ENCODE data around the gene ASIC5.
"Not testable (repeated sequence)": the region's sequence is repeated elsewhere in the genome, so short reads cannot be mapped to it uniquely, and the experiment has no call there.

Gene ASIC5

DNA sequence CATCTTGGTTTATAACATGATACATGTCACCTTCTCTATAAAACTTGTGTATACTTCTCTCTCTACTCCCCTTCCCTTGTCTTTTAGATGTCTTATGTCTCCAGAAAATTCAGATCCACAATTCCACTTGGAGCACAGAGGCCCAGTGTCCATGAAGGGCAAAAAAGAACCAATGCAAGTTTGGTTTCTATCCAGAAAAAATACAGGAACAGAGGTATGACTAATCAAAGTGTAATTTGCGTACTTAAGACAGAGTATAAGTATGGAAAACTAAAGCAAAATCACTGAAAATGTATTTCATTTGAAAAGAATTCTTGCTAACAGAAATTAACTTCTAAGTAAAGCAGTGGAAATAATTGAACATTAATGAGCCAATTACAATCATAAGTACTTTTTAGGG, 61.1 kb downstream of the ASIC5 start:
- no peak overlapping the region for H3K4me3 ChIP-seq (ENCODE audit: insufficient read length, low read depth)
- TF ChIP-seq YY1 (IDR thresholded peaks at IDR 0.05; ENCODE audit: insufficient read depth, insufficient read length) = no peak
- TF ChIP-seq SUZ12 (IDR thresholded peaks at IDR 0.05; ENCODE audit: extremely low read depth, insufficient read depth, insufficient read length) = no peak
- no peak for TF ChIP-seq ZNF274 (IDR thresholded peaks at IDR 0.05; ENCODE audit: low read depth, low read length)
- no peaks in the 10 kb centered on the region for H3K9me3 ChIP-seq (ENCODE audit: insufficient read depth, low read length)
- H3K36me3 ChIP-seq (ENCODE audit: insufficient read depth, insufficient read length, low read length) = no peaks in the 10 kb centered on the region
- no peaks in the 10 kb centered on the region for H3K27me3 ChIP-seq (ENCODE audit: insufficient read depth, insufficient read length)
- H3K4me1 ChIP-seq (ENCODE audit: insufficient read depth, insufficient read length) = no peaks in the 10 kb centered on the region
- no peak for DNase-seq (ENCODE audit: low read depth, low spot score)
- no peak overlapping the region for H3K9ac ChIP-seq (ENCODE audit: insufficient read length, low read depth)

DNA sequence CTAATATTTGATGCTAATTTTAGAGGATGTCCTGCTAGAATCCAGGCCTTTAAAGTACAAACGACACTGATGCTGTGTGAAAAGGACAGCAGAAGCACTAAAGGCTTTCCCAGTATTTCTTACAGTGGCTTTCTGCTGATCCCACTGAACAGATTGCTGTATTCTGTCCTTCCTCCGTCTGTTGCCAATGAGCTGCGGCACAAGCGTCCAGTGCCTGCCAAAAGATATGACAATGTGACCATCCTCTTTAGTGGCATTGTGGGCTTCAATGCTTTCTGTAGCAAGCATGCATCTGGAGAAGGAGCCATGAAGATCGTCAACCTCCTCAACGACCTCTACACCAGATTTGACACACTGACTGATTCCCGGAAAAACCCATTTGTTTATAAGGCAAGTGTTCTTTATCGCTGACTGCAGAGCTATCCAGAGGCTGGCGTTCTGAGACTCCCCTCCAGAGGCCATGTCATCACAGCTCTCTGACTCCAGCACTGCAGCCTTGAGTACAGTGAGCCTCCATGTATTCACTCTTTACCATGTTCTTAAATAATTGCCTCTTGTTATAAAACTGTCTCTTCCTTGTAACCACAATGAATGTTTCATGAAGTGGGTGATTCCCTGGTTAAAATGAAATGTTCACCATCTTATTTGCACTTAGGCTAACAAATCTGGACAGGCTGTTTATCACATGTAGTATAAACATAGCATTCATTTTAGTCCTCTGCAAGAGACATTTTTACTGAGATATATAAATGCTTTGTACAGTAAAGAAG, 63.7 kb downstream of the ASIC5 start:
- H3K27me3 ChIP-seq (ENCODE audit: insufficient read depth, insufficient read length) = no peaks in the 10 kb centered on the region
- H3K9ac ChIP-seq (ENCODE audit: insufficient read length, low read depth) = no peak overlapping the region
- no peaks in the 10 kb centered on the region for H3K4me1 ChIP-seq (ENCODE audit: insufficient read depth, insufficient read length)
- DNase-seq (ENCODE audit: low read depth, low spot score) = no peak
- no peaks in the 10 kb centered on the region for H3K9me3 ChIP-seq (ENCODE audit: insufficient read depth, low read length)
- H3K4me3 ChIP-seq (ENCODE audit: insufficient read length, low read depth) = no peak overlapping the region
- no peaks in the 10 kb centered on the region for H3K36me3 ChIP-seq (ENCODE audit: insufficient read depth, insufficient read length, low read length)
- TF ChIP-seq SUZ12 (IDR thresholded peaks at IDR 0.05; ENCODE audit: extremely low read depth, insufficient read depth, insufficient read length) (no peak), ZNF274 (IDR thresholded peaks at IDR 0.05; ENCODE audit: low read depth, low read length) (no peak), YY1 (IDR thresholded peaks at IDR 0.05; ENCODE audit: insufficient read depth, insufficient read length) (no peak)

DNA sequence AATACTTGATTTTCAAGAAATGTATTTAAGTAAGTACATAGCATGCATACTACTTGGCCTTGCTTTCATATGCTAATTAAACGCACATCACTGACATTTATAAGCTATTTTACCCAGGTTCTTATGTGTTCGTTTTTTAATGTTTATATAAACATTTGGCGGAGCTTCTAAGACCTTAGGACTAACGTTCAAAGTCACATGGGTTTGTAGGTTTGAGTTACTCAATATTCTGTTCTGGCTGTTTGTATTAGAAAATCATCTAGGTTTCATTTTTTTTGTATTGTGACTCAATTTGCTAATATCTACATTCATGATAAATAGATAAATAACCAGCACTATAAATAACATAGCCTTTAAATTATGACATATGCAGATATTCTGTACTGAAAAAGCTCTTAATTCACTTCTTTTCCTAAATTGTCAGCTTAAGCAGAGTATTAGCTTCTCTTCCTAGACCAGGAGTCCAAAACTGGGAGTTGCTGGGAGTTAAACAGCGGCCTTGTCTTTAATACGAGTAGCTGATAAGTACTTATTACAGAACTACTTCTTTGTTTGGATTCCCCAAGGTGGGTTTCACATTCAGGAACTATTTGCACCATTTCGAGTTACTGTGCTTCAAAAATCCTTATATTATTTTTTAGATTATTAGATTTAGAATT, 65.3 kb downstream of the ASIC5 start:
- Histone ChIP-seq H3K36me3 (ENCODE audit: insufficient read depth, insufficient read length, low read length) (no peaks in the 10 kb centered on the region), H3K27me3 (ENCODE audit: insufficient read depth, insufficient read length) (no peaks in the 10 kb centered on the region), H3K4me1 (ENCODE audit: insufficient read depth, insufficient read length) (no peaks in the 10 kb centered on the region), H3K9me3 (ENCODE audit: insufficient read depth, low read length) (no peaks in the 10 kb centered on the region), H3K9ac (ENCODE audit: insufficient read length, low read depth) (no peak overlapping the region), H3K4me3 (ENCODE audit: insufficient read length, low read depth) (no peak overlapping the region)
- DNase-seq (ENCODE audit: low read depth, low spot score) = no peak
- no peak for TF ChIP-seq ZNF274 (IDR thresholded peaks at IDR 0.05; ENCODE audit: low read depth, low read length)
- no peak for TF ChIP-seq YY1 (IDR thresholded peaks at IDR 0.05; ENCODE audit: insufficient read depth, insufficient read length)
- TF ChIP-seq SUZ12 (IDR thresholded peaks at IDR 0.05; ENCODE audit: extremely low read depth, insufficient read depth, insufficient read length) = no peak

DNA sequence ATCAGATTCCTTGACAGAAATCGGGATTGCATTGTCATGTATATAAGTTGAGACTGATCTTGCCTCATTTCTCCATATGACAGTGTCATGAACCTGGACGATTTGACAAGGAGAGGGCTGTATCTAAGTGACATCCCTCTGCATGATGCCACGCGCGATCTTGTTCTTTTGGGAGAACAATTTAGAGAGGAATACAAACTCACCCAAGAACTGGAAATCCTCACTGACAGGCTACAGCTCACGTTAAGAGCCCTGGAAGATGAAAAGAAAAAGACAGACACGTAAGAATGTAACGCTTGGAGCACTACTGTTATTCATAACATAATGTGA, 66.3 kb downstream of the ASIC5 start:
- no peaks in the 10 kb centered on the region for H3K27me3 ChIP-seq (ENCODE audit: insufficient read depth, insufficient read length)
- DNase-seq (ENCODE audit: low read depth, low spot score) = no peak
- no peaks in the 10 kb centered on the region for H3K9me3 ChIP-seq (ENCODE audit: insufficient read depth, low read length)
- H3K9ac ChIP-seq (ENCODE audit: insufficient read length, low read depth) = no peak overlapping the region
- no peaks in the 10 kb centered on the region for H3K4me1 ChIP-seq (ENCODE audit: insufficient read depth, insufficient read length)
- H3K4me3 ChIP-seq (ENCODE audit: insufficient read length, low read depth) = no peak overlapping the region
- TF ChIP-seq SUZ12 (IDR thresholded peaks at IDR 0.05; ENCODE audit: extremely low read depth, insufficient read depth, insufficient read length) = no peak
- TF ChIP-seq ZNF274 (IDR thresholded peaks at IDR 0.05; ENCODE audit: low read depth, low read length) = no peak
- no peak for TF ChIP-seq YY1 (IDR thresholded peaks at IDR 0.05; ENCODE audit: insufficient read depth, insufficient read length)
- no peaks in the 10 kb centered on the region for H3K36me3 ChIP-seq (ENCODE audit: insufficient read depth, insufficient read length, low read length)

DNA sequence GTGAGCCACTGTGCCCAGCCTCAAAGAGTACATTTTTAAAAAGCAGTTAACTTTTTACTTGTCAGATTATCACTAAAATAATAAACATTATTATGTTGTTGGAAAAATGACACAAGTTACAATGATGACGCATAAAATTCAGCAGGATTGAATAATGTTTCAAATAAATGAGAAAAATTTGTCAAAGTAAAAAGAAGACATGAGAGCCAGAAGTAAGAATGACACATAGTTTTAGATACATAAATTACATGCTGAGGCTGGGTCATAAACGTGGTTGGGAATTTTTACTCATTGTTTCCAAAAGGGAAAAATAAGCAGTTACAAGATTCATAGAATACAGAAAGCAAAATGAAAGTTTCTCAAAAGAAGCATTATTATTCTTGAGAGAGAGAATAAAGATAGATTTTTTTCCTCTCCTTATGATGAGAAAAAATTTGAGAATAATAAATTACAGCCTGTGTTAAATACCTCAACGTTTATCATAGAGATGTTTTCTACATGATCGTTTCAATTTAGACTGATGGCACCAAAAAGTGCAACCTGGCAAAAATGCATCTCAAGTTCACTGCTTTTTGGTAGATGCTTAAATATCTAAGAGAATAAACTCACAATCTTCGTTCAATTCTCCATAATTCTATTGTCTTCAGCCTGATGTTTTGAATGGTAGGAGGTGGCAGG, 66.8 kb downstream of the ASIC5 start:
- Histone ChIP-seq H3K27me3 (ENCODE audit: insufficient read depth, insufficient read length) (no peaks in the 10 kb centered on the region), H3K36me3 (ENCODE audit: insufficient read depth, insufficient read length, low read length) (no peaks in the 10 kb centered on the region), H3K9ac (ENCODE audit: insufficient read length, low read depth) (no peak overlapping the region), H3K4me3 (ENCODE audit: insufficient read length, low read depth) (no peak overlapping the region), H3K9me3 (ENCODE audit: insufficient read depth, low read length) (no peaks in the 10 kb centered on the region), H3K4me1 (ENCODE audit: insufficient read depth, insufficient read length) (no peaks in the 10 kb centered on the region)
- TF ChIP-seq SUZ12 (IDR thresholded peaks at IDR 0.05; ENCODE audit: extremely low read depth, insufficient read depth, insufficient read length) = no peak
- TF ChIP-seq YY1 (IDR thresholded peaks at IDR 0.05; ENCODE audit: insufficient read depth, insufficient read length) = no peak
- TF ChIP-seq ZNF274 (IDR thresholded peaks at IDR 0.05; ENCODE audit: low read depth, low read length) = no peak
- no peak for DNase-seq (ENCODE audit: low read depth, low spot score)

DNA sequence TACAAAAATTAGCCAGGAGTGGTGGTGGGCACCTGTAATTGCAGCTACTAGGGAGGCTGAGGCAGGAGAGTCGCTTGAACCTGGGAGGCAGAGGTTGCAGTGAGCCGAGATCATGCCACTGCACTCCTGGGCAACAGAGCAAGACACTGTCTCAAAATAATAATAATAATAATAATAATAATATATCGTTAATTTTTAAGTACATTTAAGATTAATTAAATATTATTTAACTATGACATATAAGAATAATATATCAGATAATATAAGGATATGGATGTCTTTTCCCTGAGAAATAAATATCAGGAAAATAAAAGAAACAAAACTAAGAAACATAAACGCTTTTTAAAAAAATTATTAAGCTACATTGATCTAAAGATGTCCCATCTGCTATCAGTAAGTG, 68.5 kb downstream of the ASIC5 start:
- H3K9me3 ChIP-seq (ENCODE audit: insufficient read depth, low read length); DNase-seq (ENCODE audit: low read depth, low spot score); H3K36me3 ChIP-seq (ENCODE audit: insufficient read depth, insufficient read length, low read length); H3K4me3 ChIP-seq (ENCODE audit: insufficient read length, low read depth); H3K9ac ChIP-seq (ENCODE audit: insufficient read length, low read depth); H3K4me1 ChIP-seq (ENCODE audit: insufficient read depth, insufficient read length); H3K27me3 ChIP-seq (ENCODE audit: insufficient read depth, insufficient read length): not testable (repeated sequence)

DNA sequence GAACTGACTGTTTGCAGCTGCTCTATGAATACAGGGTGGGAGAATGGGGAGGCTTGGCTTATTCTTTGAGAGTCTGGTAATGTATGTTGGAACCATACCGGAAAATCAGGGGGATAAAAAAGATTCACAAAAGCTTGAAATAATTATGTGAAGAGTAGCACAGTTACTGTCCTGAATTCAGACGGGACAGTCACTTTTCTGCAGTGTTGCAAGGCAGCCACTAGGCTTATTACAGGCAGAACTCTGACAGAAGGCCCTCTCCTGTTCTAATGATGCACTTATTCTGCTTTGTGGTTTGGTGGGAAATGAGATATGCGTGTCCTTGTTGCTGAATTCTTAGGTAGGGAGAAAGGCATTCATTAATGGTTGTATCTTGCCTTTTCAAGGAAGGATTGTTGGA, 70.1 kb downstream of the ASIC5 start:
- DNase-seq (ENCODE audit: low read depth, low spot score) = no peak
- Histone ChIP-seq H3K27me3 (ENCODE audit: insufficient read depth, insufficient read length) (no peaks in the 10 kb centered on the region), H3K9ac (ENCODE audit: insufficient read length, low read depth) (no peak overlapping the region), H3K36me3 (ENCODE audit: insufficient read depth, insufficient read length, low read length) (no peaks in the 10 kb centered on the region), H3K9me3 (ENCODE audit: insufficient read depth, low read length) (no peaks in the 10 kb centered on the region), H3K4me1 (ENCODE audit: insufficient read depth, insufficient read length) (no peaks in the 10 kb centered on the region), H3K4me3 (ENCODE audit: insufficient read length, low read depth) (no peak overlapping the region)
- no peak for TF ChIP-seq ZNF274 (IDR thresholded peaks at IDR 0.05; ENCODE audit: low read depth, low read length)
- no peak for TF ChIP-seq SUZ12 (IDR thresholded peaks at IDR 0.05; ENCODE audit: extremely low read depth, insufficient read depth, insufficient read length)
- TF ChIP-seq YY1 (IDR thresholded peaks at IDR 0.05; ENCODE audit: insufficient read depth, insufficient read length) = no peak
